ENCODE results near the gene MCM9.
"Not testable (repeated sequence)": the region's sequence is repeated elsewhere in the genome, so short reads cannot be mapped to it uniquely, and the experiment has no call there.

Gene MCM9

GRCh38 chr6:118804091-118804490 lies 130.9 kb downstream of the MCM9 start:
- no peak for DNase-seq (ENCODE audit: insufficient read length, low spot score)
- no peak for TF ChIP-seq CTCF (IDR thresholded peaks at IDR 0.05; ENCODE audit: insufficient read depth, missing control alignments)
- FAIRE-seq = no peak

- no peak for FAIRE-seq
- DNase-seq (ENCODE audit: insufficient read length, low spot score) = no peak
- TF ChIP-seq CTCF (IDR thresholded peaks at IDR 0.05; ENCODE audit: insufficient read depth, missing control alignments) = no peak
These were observed 133.7 kb downstream of the MCM9 start for GRCh38 chr6:118801257-118801656.

- DNase-seq (ENCODE audit: insufficient read length, low spot score) = peak; percentile 62
- FAIRE-seq = peak; percentile 63
- peak; percentile 92 for TF ChIP-seq CTCF (IDR thresholded peaks at IDR 0.05; ENCODE audit: insufficient read depth, missing control alignments)
These were observed 134.4 kb downstream of the MCM9 start for GRCh38 chr6:118800394-118801071.

GRCh38 chr6:118799826-118800225 lies 135.1 kb downstream of the MCM9 start:
- no peak for DNase-seq (ENCODE audit: insufficient read length, low spot score)
- no peak for TF ChIP-seq CTCF (IDR thresholded peaks at IDR 0.05; ENCODE audit: insufficient read depth, missing control alignments)
- FAIRE-seq = no peak

- DNase-seq (ENCODE audit: insufficient read length, low spot score); FAIRE-seq: not testable (repeated sequence)
These were observed 138.4 kb downstream of the MCM9 start for GRCh38 chr6:118796548-118796947.

GRCh38 chr6:118791499-118791898 lies 143.5 kb downstream of the MCM9 start:
- no peak for TF ChIP-seq CTCF (IDR thresholded peaks at IDR 0.05; ENCODE audit: insufficient read depth, missing control alignments)
- FAIRE-seq = no peak
- no peak for DNase-seq (ENCODE audit: insufficient read length, low spot score)

GRCh38 chr6:118789954-118790353 lies 145.0 kb downstream of the MCM9 start:
- TF ChIP-seq CTCF (IDR thresholded peaks at IDR 0.05; ENCODE audit: insufficient read depth, missing control alignments) = no peak
- FAIRE-seq = no peak
- DNase-seq (ENCODE audit: insufficient read length, low spot score) = no peak

GRCh38 chr6:118789419-118789818 lies 145.5 kb downstream of the MCM9 start:
- no peak for DNase-seq (ENCODE audit: insufficient read length, low spot score)
- no peak for TF ChIP-seq CTCF (IDR thresholded peaks at IDR 0.05; ENCODE audit: insufficient read depth, missing control alignments)
- no peak for FAIRE-seq

All from D721Med (cell line).